GM12878 (cell line): ENCODE results near the gene NACAD. TPM values are rescaled to one million over a fixed set of nuclear protein-coding genes. Genes with fewer than 3 reads are reported as not detected.

Experiments used
- ATAC-seq: fragments of 200-7000 bp; cut with Tn5 transposase; 3 replicates; pipeline ENCODE4 v1.9.1; 2020; ENCODE audit warnings: mild to moderate bottlenecking, moderate library complexity
- BruUV-seq: library from RNA; stranded (reverse); fragments of 400-500 nt; replicated peaks from 2 replicates; lab custom pipeline; 2021; lab: Mats Ljungman, UMichigan
- CTCF ChIA-PET: fragments of 300-600 bp; sonication (Branson Sonifier 250); formaldehyde crosslinking; extraction: SDS; loops from one replicate; lab custom pipeline; 2021; ENCODE audit warnings: inconsistent platforms; lab: Yijun Ruan, JAX
- POLR2A ChIA-PET: fragments of 350-600 bp; formaldehyde crosslinking; extraction: SDS; loops from one replicate; lab custom pipeline; 2021; ENCODE audit warnings: inconsistent platforms; lab: Charles Lee
- RAD21 ChIA-PET: fragments of 300-600 bp; sonication (Branson Sonifier 250); formaldehyde crosslinking; loops from one replicate; lab custom pipeline; 2023; ENCODE audit warnings: antibody characterized with exemption; ENCODE audit not compliant: unreplicated experiment; lab: Charles Lee
- SMC1A ChIA-PET: fragments of 300-600 bp; sonication (Branson Sonifier 250); formaldehyde crosslinking; loops from one replicate; lab custom pipeline; 2023; ENCODE audit not compliant: unreplicated experiment, uncharacterized antibody; lab: Charles Lee
- DNase-seq: peaks from one replicate; pipeline ENCODE4 v3.0.0-alpha.2; 2011; ENCODE audit warnings: low read depth, low spot score
- FAIRE-seq: peaks from 3 replicates; lab custom pipeline; 2011; peaks lifted over from hg19 to GRCh38; lab: Jason Lieb, UNC
- H2AFZ ChIP-seq: 2 replicates; pipeline ENCODE4 v1.6.0; 2011; ENCODE audit warnings: low read depth, low read length, control low read depth; ENCODE audit not compliant: control insufficient read depth
- H3K27ac ChIP-seq: 2 replicates; pipeline ENCODE4 v1.5.1; 2011; ENCODE audit warnings: control low read depth; ENCODE audit not compliant: control insufficient read depth, insufficient read depth
- H3K27me3 ChIP-seq, 2 experiments: replicated peaks in 1 of 2; 2 replicates each; pipeline versions ENCODE4 v1.6.0 to v1.6.1; 2011; ENCODE audit warnings: low read length in 1 of 2; ENCODE audit not compliant: control insufficient read depth in 2 of 2, insufficient read depth in 2 of 2
- H3K36me3 ChIP-seq, 2 experiments: 2 replicates each; pipeline ENCODE4 v1.5.1; 2011; ENCODE audit warnings: low read length in 1 of 2; ENCODE audit not compliant: control insufficient read depth in 2 of 2, insufficient read depth in 2 of 2
- H3K4me1 ChIP-seq: 2 replicates; pipeline ENCODE4 v1.6.1; 2011; ENCODE audit warnings: mild to moderate bottlenecking, low read length, moderate library complexity, mixed read lengths; ENCODE audit not compliant: control insufficient read depth, insufficient read depth
- H3K4me2 ChIP-seq: 2 replicates; pipeline ENCODE4 v1.6.0; 2011; ENCODE audit warnings: control low read depth; ENCODE audit not compliant: control insufficient read depth, insufficient read depth
- H3K4me3 ChIP-seq: fragments of 200-600 bp; sonication (generic); 2 replicates; pipeline ENCODE4 v1.5.1; 2016
- H3K79me2 ChIP-seq: 2 replicates; pipeline ENCODE4 v1.6.0; 2011; ENCODE audit warnings: low read length; ENCODE audit not compliant: control insufficient read depth, insufficient read depth
- H3K9ac ChIP-seq: 2 replicates; pipeline ENCODE4 v1.8.0; 2011; ENCODE audit warnings: low read length, control low read depth, mixed read lengths; ENCODE audit not compliant: control insufficient read depth, insufficient read depth
- H3K9me3 ChIP-seq: replicated peaks from 3 replicates; pipeline ENCODE4 v1.5.1; 2011; ENCODE audit warnings: mild to moderate bottlenecking, low read length; ENCODE audit not compliant: control insufficient read depth, insufficient read depth
- H4K20me1 ChIP-seq: 2 replicates; pipeline ENCODE4 v1.6.0; 2011; ENCODE audit not compliant: control insufficient read depth, insufficient read depth
- BMI1 ChIP-seq: fragments of 450-650 bp; IDR thresholded peaks from 2 replicates; pipeline ENCODE4 v1.6.1; 2016; ENCODE audit warnings: mild to moderate bottlenecking, moderate library complexity, borderline replicate concordance
- KAT2A ChIP-seq: conservative IDR thresholded peaks from 2 replicates; pipeline ENCODE4 v1.6.1; 2011; ENCODE audit warnings: low read depth, low read length; ENCODE audit not compliant: control insufficient read depth
- MYB ChIP-seq: fragments of 150-350 bp; IDR thresholded peaks from 2 replicates; pipeline ENCODE4 v1.6.1; 2014; ENCODE audit warnings: mild to moderate bottlenecking, low read depth, low read length, borderline replicate concordance
- NRF1 ChIP-seq: conservative IDR thresholded peaks from 2 replicates; pipeline ENCODE4 v1.6.1; 2011; ENCODE audit warnings: mild to moderate bottlenecking, low read depth, low read length, improper control_type of control experiment
- SRF ChIP-seq, 2 experiments: IDR thresholded peaks; 2 replicates each; pipeline ENCODE4 v1.6.1; 2011; ENCODE audit warnings: low read depth in 2 of 2, low read length in 2 of 2, mild to moderate bottlenecking in 1 of 2, moderate library complexity in 1 of 2
- SUZ12 ChIP-seq: fragments of 200-600 bp; sonication (generic); IDR thresholded peaks from one replicate; pipeline ENCODE4 v1.6.1; 2018; ENCODE audit warnings: antibody characterized with exemption, mild to moderate bottlenecking; ENCODE audit not compliant: unreplicated experiment
- YBX1 ChIP-seq: fragments of 450-650 bp; IDR thresholded peaks from 2 replicates; pipeline ENCODE4 v1.6.1; 2016; ENCODE audit warnings: antibody characterized with exemption
- YY1 ChIP-seq: IDR thresholded peaks from 2 replicates; pipeline ENCODE4 v1.6.1; 2011; ENCODE audit warnings: low read depth, mild to moderate bottlenecking, low read length
- ZNF622 ChIP-seq: fragments of 450-650 bp; IDR thresholded peaks from 2 replicates; pipeline ENCODE4 v1.6.1; 2017; ENCODE audit warnings: mild to moderate bottlenecking, inconsistent platforms
- WGBS: methylation state at CpG from one replicate; pipeline ENCODE4 v1.1.6; 2016; ENCODE audit warnings: low lambda C conversion rate; ENCODE audit not compliant: insufficient replicate concordance, insufficient coverage; ENCODE audit errors: missing lambda C conversion rate; 5-methylcytosine and 5-hydroxymethylcytosine counted together
- in situ Hi-C: fragments of 300-500 bp; cut with MboI; formaldehyde crosslinking; loops from 9 replicates; pipeline ENCODE4 v1.14.3; 2018; ENCODE audit warnings: mixed read lengths
- intact Hi-C: fragments of 100-400 bp; cut with micrococcal nuclease; formaldehyde crosslinking; loops from one replicate; pipeline ENCODE4 v1.14.2; 2022; ENCODE audit not compliant: unreplicated experiment
- polyA plus RNA-seq, 11 experiments: library from polyadenylated mRNA; depleted of rRNA in 4 of 11; unstranded in 6 of 11; stranded (reverse) in 5 of 11; fragments of >200 nt; fragmentation: Nextera tagmentation in 4 of 11; fragmentation: Illumina TruSeq in 1 of 11; extraction: Ambion mirVana in 4 of 11; extraction: Trizol in 1 of 11; gene quantifications; 1 replicate in 1 of 11; 2 replicates in 10 of 11; pipeline versions ENCODE4 v1.2.1 to v1.2.3, GENCODE V29; 2011 to 2016; ENCODE audit warnings: inconsistent platforms in 2 of 11, missing spikeins in 2 of 11, low read depth in 1 of 11
- total RNA-seq, 4 experiments: library from RNA; depleted of rRNA in 3 of 4; stranded (reverse); fragments of >200 nt in 3 of 4; fragmentation: Illumina TruSeq in 1 of 4; extraction: Trizol in 1 of 4; gene quantifications; 2 replicates each; pipeline versions ENCODE4 v1.2.1 to v1.2.3, GENCODE V29; 2013 to 2021
- TF ChIP-seq, protein P1 (sequence below): fragments of 450-650 bp; IDR thresholded peaks from 2 replicates; pipeline ENCODE4 v1.6.1; 2017; ENCODE audit warnings: mild to moderate bottlenecking, low read depth, inconsistent platforms; ENCODE audit not compliant: poor library complexity, severe bottlenecking
- TF ChIP-seq, protein P2 (sequence below): fragments of 450-650 bp; IDR thresholded peaks from 2 replicates; pipeline ENCODE4 v1.6.1; 2017; ENCODE audit warnings: mild to moderate bottlenecking, moderate library complexity
- TF ChIP-seq, protein P3 (sequence below): fragments of 450-650 bp; formaldehyde crosslinking; IDR thresholded peaks from 2 replicates; pipeline ENCODE4 v1.5.0; 2022; ENCODE audit warnings: mild to moderate bottlenecking, missing genetic modification characterization
- TF ChIP-seq, protein P4 (sequence below), 3 experiments: IDR thresholded peaks in 2 of 3; conservative IDR thresholded peaks in 1 of 3; 2 replicates each; pipeline ENCODE4 v1.5.1; 2011; ENCODE audit warnings: low read depth in 3 of 3, low read length in 3 of 3, mild to moderate bottlenecking in 3 of 3, control low read depth in 2 of 3, moderate library complexity in 2 of 3, inconsistent platforms in 1 of 3, mixed read lengths in 1 of 3; ENCODE audit not compliant: control insufficient read depth in 2 of 3, insufficient read depth in 1 of 3; ENCODE audit errors: extremely low read depth in 1 of 3

NACAD gene
- total and polyA plus RNA-seq, 10 of the 15 experiments (the other 5 are each of a cell fraction or from before 2014, with no cell fraction given): not detected

DNA sequence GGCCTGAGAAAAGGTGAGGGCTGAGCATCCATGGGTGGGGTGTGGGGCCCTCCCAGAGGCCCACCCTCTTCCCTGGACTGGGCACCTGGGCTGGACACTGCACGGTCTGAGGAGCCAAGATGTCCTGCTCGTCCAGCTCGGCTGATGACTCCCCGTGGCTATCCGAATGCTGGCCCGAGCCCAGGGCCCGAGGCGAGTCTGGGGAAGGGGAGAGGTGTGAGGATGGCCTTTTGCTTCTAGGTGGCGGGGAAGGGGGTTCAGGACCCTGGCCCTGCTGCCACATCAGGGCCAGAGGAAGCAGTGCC lies 7.1 kb downstream of the NACAD start:
- POLR2A ChIA-PET: no interaction called here

More for the DNA sequence above, 7.1 kb downstream of the NACAD start:
- H3K4me3 ChIP-seq: no peak overlapping the region
- H2AFZ ChIP-seq: no peak overlapping the region
- ChIA-PET RAD21 (interaction anchor here (1.6 kb wide), 1 partner anchor 108 kb away, joined by 6 read pairs; no protein-coding TSS in a partner anchor), SMC1A (no interaction called here), CTCF (interaction anchor here (1.0 kb wide), 1 partner anchor 108 kb away, joined by 4 read pairs; no protein-coding TSS in a partner anchor)
- H4K20me1 ChIP-seq: no peaks in the 10 kb centered on the region
- DNase-seq (no peak), FAIRE-seq (no peak), ATAC-seq (no peak)
- H3K27me3 ChIP-seq: no peaks in the 10 kb centered on the region
- H3K9me3 ChIP-seq: no peaks in the 10 kb centered on the region
- in situ Hi-C loops: no loop called here
- H3K4me1 ChIP-seq: no peaks in the 10 kb centered on the region
- no peaks in the 10 kb centered on the region for H3K79me2 ChIP-seq
- intact Hi-C loops: no loop called here
- TF ChIP-seq YBX1: no peak
- no peak for TF ChIP-seq BMI1
- no peak for TF ChIP-seq MYB
- TF ChIP-seq YY1: no peak
- TF ChIP-seq, protein P1, sequence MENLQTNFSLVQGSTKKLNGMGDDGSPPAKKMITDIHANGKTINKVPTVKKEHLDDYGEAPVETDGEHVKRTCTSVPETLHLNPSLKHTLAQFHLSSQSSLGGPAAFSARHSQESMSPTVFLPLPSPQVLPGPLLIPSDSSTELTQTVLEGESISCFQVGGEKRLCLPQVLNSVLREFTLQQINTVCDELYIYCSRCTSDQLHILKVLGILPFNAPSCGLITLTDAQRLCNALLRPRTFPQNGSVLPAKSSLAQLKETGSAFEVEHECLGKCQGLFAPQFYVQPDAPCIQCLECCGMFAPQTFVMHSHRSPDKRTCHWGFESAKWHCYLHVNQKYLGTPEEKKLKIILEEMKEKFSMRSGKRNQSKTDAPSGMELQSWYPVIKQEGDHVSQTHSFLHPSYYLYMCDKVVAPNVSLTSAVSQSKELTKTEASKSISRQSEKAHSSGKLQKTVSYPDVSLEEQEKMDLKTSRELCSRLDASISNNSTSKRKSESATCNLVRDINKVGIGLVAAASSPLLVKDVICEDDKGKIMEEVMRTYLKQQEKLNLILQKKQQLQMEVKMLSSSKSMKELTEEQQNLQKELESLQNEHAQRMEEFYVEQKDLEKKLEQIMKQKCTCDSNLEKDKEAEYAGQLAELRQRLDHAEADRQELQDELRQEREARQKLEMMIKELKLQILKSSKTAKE: no peak
- TF ChIP-seq NRF1: no peak
- TF ChIP-seq, protein P2, sequence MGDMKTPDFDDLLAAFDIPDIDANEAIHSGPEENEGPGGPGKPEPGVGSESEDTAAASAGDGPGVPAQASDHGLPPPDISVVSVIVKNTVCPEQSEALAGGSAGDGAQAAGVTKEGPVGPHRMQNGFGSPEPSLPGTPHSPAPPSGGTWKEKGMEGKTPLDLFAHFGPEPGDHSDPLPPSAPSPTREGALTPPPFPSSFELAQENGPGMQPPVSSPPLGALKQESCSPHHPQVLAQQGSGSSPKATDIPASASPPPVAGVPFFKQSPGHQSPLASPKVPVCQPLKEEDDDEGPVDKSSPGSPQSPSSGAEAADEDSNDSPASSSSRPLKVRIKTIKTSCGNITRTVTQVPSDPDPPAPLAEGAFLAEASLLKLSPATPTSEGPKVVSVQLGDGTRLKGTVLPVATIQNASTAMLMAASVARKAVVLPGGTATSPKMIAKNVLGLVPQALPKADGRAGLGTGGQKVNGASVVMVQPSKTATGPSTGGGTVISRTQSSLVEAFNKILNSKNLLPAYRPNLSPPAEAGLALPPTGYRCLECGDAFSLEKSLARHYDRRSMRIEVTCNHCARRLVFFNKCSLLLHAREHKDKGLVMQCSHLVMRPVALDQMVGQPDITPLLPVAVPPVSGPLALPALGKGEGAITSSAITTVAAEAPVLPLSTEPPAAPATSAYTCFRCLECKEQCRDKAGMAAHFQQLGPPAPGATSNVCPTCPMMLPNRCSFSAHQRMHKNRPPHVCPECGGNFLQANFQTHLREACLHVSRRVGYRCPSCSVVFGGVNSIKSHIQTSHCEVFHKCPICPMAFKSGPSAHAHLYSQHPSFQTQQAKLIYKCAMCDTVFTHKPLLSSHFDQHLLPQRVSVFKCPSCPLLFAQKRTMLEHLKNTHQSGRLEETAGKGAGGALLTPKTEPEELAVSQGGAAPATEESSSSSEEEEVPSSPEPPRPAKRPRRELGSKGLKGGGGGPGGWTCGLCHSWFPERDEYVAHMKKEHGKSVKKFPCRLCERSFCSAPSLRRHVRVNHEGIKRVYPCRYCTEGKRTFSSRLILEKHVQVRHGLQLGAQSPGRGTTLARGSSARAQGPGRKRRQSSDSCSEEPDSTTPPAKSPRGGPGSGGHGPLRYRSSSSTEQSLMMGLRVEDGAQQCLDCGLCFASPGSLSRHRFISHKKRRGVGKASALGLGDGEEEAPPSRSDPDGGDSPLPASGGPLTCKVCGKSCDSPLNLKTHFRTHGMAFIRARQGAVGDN: no peak
- TF ChIP-seq ZNF622: no peak
- TF ChIP-seq SUZ12: no peak
- TF ChIP-seq, protein P3, sequence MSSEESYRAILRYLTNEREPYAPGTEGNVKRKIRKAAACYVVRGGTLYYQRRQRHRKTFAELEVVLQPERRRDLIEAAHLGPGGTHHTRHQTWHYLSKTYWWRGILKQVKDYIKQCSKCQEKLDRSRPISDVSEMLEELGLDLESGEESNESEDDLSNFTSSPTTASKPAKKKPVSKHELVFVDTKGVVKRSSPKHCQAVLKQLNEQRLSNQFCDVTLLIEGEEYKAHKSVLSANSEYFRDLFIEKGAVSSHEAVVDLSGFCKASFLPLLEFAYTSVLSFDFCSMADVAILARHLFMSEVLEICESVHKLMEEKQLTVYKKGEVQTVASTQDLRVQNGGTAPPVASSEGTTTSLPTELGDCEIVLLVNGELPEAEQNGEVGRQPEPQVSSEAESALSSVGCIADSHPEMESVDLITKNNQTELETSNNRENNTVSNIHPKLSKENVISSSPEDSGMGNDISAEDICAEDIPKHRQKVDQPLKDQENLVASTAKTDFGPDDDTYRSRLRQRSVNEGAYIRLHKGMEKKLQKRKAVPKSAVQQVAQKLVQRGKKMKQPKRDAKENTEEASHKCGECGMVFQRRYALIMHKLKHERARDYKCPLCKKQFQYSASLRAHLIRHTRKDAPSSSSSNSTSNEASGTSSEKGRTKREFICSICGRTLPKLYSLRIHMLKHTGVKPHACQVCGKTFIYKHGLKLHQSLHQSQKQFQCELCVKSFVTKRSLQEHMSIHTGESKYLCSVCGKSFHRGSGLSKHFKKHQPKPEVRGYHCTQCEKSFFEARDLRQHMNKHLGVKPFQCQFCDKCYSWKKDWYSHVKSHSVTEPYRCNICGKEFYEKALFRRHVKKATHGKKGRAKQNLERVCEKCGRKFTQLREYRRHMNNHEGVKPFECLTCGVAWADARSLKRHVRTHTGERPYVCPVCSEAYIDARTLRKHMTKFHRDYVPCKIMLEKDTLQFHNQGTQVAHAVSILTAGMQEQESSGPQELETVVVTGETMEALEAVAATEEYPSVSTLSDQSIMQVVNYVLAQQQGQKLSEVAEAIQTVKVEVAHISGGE (CRISPR knock-in tag): no peak
- TF ChIP-seq, protein P4, sequence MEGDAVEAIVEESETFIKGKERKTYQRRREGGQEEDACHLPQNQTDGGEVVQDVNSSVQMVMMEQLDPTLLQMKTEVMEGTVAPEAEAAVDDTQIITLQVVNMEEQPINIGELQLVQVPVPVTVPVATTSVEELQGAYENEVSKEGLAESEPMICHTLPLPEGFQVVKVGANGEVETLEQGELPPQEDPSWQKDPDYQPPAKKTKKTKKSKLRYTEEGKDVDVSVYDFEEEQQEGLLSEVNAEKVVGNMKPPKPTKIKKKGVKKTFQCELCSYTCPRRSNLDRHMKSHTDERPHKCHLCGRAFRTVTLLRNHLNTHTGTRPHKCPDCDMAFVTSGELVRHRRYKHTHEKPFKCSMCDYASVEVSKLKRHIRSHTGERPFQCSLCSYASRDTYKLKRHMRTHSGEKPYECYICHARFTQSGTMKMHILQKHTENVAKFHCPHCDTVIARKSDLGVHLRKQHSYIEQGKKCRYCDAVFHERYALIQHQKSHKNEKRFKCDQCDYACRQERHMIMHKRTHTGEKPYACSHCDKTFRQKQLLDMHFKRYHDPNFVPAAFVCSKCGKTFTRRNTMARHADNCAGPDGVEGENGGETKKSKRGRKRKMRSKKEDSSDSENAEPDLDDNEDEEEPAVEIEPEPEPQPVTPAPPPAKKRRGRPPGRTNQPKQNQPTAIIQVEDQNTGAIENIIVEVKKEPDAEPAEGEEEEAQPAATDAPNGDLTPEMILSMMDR (IDR thresholded peaks at IDR 0.05 in 2 of 3, conservative IDR thresholded peaks at IDR 0.05 in 1 of 3; ENCODE audit: control insufficient read depth in 2 of 3, extremely low read depth in 1 of 3, insufficient read depth in 1 of 3, low read depth in 3 of 3, low read length in 3 of 3): no peak
- TF ChIP-seq KAT2A: no peak
- no peak for TF ChIP-seq SRF (IDR thresholded peaks at IDR 0.05; ENCODE audit: low read depth in 2 of 2, low read length in 2 of 2)
- H3K4me2 ChIP-seq: no peak overlapping the region
- no peaks in the 10 kb centered on the region; a peak in 2 of 4 replicates for H3K36me3 ChIP-seq
- no peak overlapping the region for H3K27ac ChIP-seq
- H3K9ac ChIP-seq: no peak overlapping the region
- BruUV-seq: no TSS peak
- 81% methylated on average over 9 of the region's 9 CpGs for WGBS
